GM19397 (cell line): Measurements from ENCODE around the gene TEN1.
"Not testable (repeated sequence)": the region's sequence is repeated elsewhere in the genome, so short reads cannot be mapped to it uniquely, and the experiment has no call there.

Experiments
- ATAC-seq: cut with Tn5 transposase; IDR thresholded peaks from one replicate; pipeline ENCODE4 v1.9.1; 2021; ENCODE audit warnings: mild to moderate bottlenecking, moderate library complexity; ENCODE audit not compliant: unreplicated experiment

The TEN1 gene

GRCh38 chr17:75978938-75979704 lies at the start of gene TEN1, which contains the start of gene ACOX1:
TEN1 (plus strand) TSS chr17:75979240; CDS start chr17:75986193, 6,953 bp downstream.
ACOX1 (minus strand) TSS chr17:75979166; CDS start chr17:75979073, 93 bp downstream.
- peak; percentile 93 for ATAC-seq

- no peak for ATAC-seq
Observed at GRCh38 chr17:75931062-75931461, 48.0 kb upstream of the TEN1 start.

- no peak for ATAC-seq
Observed at GRCh38 chr17:75932852-75933251, 46.2 kb upstream of the TEN1 start.

- no peak for ATAC-seq
Observed at GRCh38 chr17:75933808-75934207, 45.2 kb upstream of the TEN1 start.

- no peak for ATAC-seq
Observed at GRCh38 chr17:75937652-75938051, 41.4 kb upstream of the TEN1 start.

- ATAC-seq, result peak; percentile 95
Observed at GRCh38 chr17:75940727-75941441, 38.2 kb upstream of the TEN1 start, which contains the start of gene FBF1. FBF1 (minus strand) TSS chr17:75941042; CDS start chr17:75938149, 2,893 bp downstream.

GRCh38 chr17:75941442-75941819 lies 37.6 kb upstream of the TEN1 start:
- ATAC-seq, result no peak

GRCh38 chr17:75942473-75942872 lies 36.6 kb upstream of the TEN1 start:
- no peak for ATAC-seq

GRCh38 chr17:75943491-75943890 lies 35.5 kb upstream of the TEN1 start:
- no peak for ATAC-seq

- ATAC-seq, result no peak
Observed at GRCh38 chr17:75945211-75945610, 33.8 kb upstream of the TEN1 start.

- no peak for ATAC-seq
Observed at GRCh38 chr17:75950421-75950820, 28.6 kb upstream of the TEN1 start.

- ATAC-seq, result no peak
Observed at GRCh38 chr17:75950855-75951554, 28.0 kb upstream of the TEN1 start.

GRCh38 chr17:75959051-75959838 lies 19.8 kb upstream of the TEN1 start:
- no peak for ATAC-seq

GRCh38 chr17:75959839-75960511 lies 19.1 kb upstream of the TEN1 start:
- no peak for ATAC-seq

- no peak for ATAC-seq
Observed at GRCh38 chr17:75965468-75965867, 13.6 kb upstream of the TEN1 start.

GRCh38 chr17:75969044-75969443 lies 10.0 kb upstream of the TEN1 start:
- ATAC-seq, result not testable (repeated sequence)

- no peak for ATAC-seq
Observed at GRCh38 chr17:75970011-75970523, 9.0 kb upstream of the TEN1 start.

GRCh38 chr17:75970626-75971025 lies 8.4 kb upstream of the TEN1 start:
- no peak for ATAC-seq

GRCh38 chr17:75975187-75975586 lies 3.9 kb upstream of the TEN1 start:
- not testable (repeated sequence) for ATAC-seq

- ATAC-seq, result no peak
Observed at GRCh38 chr17:75975757-75976174, 3.3 kb upstream of the TEN1 start.
